Stimulated activated CD8-positive, alpha-beta memory T cell treated with anti-CD3 and anti-CD28 coated beads, Interleukin-12 subunit alpha, Interleukin-12 subunit beta, amount 100 ng/mL, for 24 hours (primary cell): ENCODE measurements around the gene NFATC2.
A peak's percentile ranks its signal among the peaks of the same experiment; 100 is the strongest.

Experiments
- DNase-seq: peaks from one replicate; pipeline ENCODE4 v3.0.0-alpha.2; 2020; ENCODE audit errors: extremely low read depth

The NFATC2 gene

GRCh38 chr20:51375561-51375960 lies 167.0 kb downstream of the NFATC2 start:
- DNase-seq, result no peak

GRCh38 chr20:51374961-51375360 lies 167.6 kb downstream of the NFATC2 start:
- DNase-seq, result no peak

- DNase-seq, result no peak
Observed at GRCh38 chr20:51374456-51374830, 168.1 kb downstream of the NFATC2 start.

GRCh38 chr20:51373713-51374455 lies 168.6 kb downstream of the NFATC2 start:
- no peak for DNase-seq

- no peak for DNase-seq
Observed at GRCh38 chr20:51372966-51373365, 169.6 kb downstream of the NFATC2 start.

GRCh38 chr20:51372176-51372803 lies 170.2 kb downstream of the NFATC2 start:
- DNase-seq, result peak; percentile 21

- DNase-seq, result no peak
Observed at GRCh38 chr20:51371720-51372119, 170.8 kb downstream of the NFATC2 start.

GRCh38 chr20:51369503-51369902 lies 173.0 kb downstream of the NFATC2 start:
- no peak for DNase-seq

GRCh38 chr20:51368461-51369211 lies 173.9 kb downstream of the NFATC2 start:
- no peak for DNase-seq

- DNase-seq, result no peak
Observed at GRCh38 chr20:51366155-51366886, 176.2 kb downstream of the NFATC2 start.

GRCh38 chr20:51365670-51366069 lies 176.8 kb downstream of the NFATC2 start:
- DNase-seq, result no peak

GRCh38 chr20:51363813-51364212 lies 178.7 kb downstream of the NFATC2 start:
- DNase-seq, result no peak

GRCh38 chr20:51363378-51363777 lies 179.1 kb downstream of the NFATC2 start:
- no peak for DNase-seq

- no peak for DNase-seq
Observed at GRCh38 chr20:51362254-51362653, 180.3 kb downstream of the NFATC2 start.

- no peak for DNase-seq
Observed at GRCh38 chr20:51361258-51361657, 181.3 kb downstream of the NFATC2 start.

- DNase-seq, result no peak
Observed at GRCh38 chr20:51360451-51361201, 181.9 kb downstream of the NFATC2 start.

- no peak for DNase-seq
Observed at GRCh38 chr20:51359947-51360346, 182.6 kb downstream of the NFATC2 start.

- no peak for DNase-seq
Observed at GRCh38 chr20:51359401-51359800, 183.1 kb downstream of the NFATC2 start.

GRCh38 chr20:51358032-51358724 lies 184.3 kb downstream of the NFATC2 start:
- DNase-seq, result no peak

GRCh38 chr20:51357543-51357942 lies 185.0 kb downstream of the NFATC2 start:
- DNase-seq, result no peak

GRCh38 chr20:51356871-51357270 lies 185.6 kb downstream of the NFATC2 start:
- DNase-seq, result no peak
